ENCODE measurements around the gene ASB3. TPM values are rescaled to one million over a fixed set of nuclear protein-coding genes. Genes with fewer than 3 reads are reported as not detected.
"Not testable (repeated sequence)": the region's sequence is repeated elsewhere in the genome, so short reads cannot be mapped to it uniquely, and the experiment has no call there.

The ASB3 gene, protein sequence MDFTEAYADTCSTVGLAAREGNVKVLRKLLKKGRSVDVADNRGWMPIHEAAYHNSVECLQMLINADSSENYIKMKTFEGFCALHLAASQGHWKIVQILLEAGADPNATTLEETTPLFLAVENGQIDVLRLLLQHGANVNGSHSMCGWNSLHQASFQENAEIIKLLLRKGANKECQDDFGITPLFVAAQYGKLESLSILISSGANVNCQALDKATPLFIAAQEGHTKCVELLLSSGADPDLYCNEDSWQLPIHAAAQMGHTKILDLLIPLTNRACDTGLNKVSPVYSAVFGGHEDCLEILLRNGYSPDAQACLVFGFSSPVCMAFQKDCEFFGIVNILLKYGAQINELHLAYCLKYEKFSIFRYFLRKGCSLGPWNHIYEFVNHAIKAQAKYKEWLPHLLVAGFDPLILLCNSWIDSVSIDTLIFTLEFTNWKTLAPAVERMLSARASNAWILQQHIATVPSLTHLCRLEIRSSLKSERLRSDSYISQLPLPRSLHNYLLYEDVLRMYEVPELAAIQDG
- 10 to 100 TPM; 11.1 to 11.3 TPM for total RNA-seq
- long read RNA-seq, transcript ASB3-201 (10 exons, 2,214 nt), result major isoform, 5 of 9 reads
- long read RNA-seq, partial matches to known transcripts, result 1 of 9 reads
- long read RNA-seq, other reads (novel, unspliced or antisense), result 3 of 9 reads

DNA sequence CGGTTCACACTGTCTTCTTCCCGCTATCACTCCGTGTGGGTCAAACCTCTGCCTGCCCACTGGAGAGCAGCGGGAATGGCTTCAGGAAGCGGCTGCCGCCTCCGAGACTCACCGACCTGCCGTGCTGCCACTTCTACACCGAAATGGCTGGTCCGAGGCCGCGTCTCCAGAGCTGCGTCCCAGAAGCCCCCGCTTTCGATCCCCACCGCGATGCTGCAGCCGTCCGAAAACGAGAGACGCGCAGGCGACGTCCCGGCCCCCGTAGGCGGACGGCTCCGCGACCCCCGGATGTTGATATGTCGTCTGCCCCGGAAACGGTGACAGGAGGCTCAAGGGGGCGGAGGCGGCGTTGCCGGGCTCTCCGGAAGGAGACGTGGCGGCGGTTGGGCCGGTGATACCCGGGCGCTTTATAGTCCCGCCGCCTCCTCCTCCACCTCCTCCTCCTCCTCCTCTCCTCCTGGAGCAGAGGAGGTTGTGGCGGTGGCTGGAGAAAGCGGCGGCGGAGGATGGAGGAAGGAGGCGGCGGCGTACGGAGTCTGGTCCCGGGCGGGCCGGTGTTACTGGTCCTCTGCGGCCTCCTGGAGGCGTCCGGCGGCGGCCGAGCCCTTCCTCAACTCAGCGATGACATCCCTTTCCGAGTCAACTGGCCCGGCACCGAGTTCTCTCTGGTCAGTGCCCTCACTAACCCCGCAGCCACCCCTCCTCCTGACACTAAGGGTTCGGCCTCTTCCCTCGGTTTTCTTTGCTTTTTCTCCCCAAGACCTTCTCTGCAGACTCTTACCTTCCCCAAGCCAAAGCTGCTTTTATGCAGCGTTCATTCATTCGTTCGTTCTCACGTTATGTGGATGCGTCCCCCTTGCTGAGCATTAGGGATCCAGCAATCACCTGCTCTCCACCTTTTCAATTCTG is at the start of gene ASB3, which contains the start of gene ERLEC1:
TSS of gene ASB3 (minus strand) at position 249 of the 909 bp plus-strand sequence. CDS start 21,381 bp downstream, outside the sequence.
TSS of gene ERLEC1 (plus strand) at position 340 of the 909 bp plus-strand sequence. CDS start at position 507, 167 bp downstream.
- DNase-seq (peak; percentile 91 to 93), ATAC-seq (peak; percentile 96)
- intact Hi-C loops (cut with DNase I, micrococcal nuclease), result no loop called here

DNA sequence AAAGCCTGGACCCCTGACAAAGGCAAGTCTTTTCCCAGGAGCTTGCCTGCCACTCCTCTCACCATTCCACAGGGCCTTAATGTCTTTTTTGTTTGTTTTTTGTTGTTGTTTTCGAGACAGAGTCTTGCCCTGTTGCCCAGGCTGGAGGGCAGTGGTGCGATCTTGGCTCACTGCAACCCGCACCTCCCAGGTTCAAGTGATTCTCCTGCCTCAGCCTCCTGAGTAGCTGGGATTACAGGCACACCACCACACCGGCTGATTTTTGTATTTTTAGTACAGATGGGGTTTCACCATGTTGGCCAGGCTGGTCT is 43.2 kb upstream of the ASB3 start:
- intact Hi-C loops (cut with DNase I, micrococcal nuclease); ATAC-seq; DNase-seq: not testable (repeated sequence)

DNA sequence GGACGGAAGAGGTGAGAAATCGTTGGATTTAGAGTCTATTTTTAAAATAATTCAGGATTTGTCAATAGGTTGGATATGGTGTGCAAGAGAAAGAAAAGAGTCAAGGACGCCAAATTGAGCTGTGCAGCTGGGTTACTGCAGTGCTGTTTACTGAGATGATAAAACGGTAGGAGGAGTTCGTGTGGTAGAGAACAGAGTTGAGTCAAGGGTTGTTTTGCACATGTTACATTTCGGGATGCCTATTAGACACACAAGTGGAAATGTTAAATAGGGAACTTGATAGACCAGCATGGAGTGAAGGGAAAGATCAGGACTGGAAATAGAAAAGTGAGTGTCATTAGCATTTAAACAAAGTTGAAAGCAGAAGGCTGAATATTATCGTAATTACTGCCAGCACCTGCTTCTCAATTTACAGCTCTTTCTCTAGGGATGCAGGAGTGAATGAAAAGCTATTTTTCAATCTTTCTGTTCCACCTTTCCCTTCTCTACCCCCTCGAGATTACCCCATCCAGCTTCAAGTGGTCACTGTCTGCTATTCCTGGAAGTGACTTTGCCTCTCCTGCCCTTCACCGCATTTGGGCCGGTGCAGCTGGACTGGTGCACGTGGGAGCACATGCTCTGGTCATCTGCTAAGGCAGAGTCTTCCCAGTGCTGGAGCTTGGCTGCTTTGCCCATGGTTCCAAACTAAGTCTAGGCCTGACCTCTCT is 42.7 kb upstream of the ASB3 start:
- intact Hi-C loops (cut with DNase I, micrococcal nuclease), result no loop called here
- no peak for ATAC-seq
- no peak for DNase-seq

DNA sequence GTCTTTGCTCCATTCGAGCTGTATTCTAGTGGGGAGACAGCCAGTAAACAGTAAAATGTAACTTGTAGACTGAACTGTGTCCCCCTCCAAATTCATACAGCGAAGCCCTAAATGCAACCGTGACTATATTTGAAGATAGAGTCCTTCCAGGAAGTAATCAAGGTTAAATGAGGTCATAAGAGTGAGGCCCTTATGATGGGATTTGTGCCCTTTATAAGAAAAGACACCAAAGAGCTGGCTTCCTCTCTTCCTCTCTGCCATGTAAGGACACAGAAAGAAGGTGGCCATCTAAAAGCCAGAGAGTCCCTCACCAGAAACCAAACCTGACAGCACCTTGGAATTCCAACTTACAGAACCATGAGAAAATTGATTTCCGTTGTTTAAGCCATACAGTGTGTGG is 41.6 kb upstream of the ASB3 start:
- intact Hi-C loops (cut with DNase I, micrococcal nuclease), result no loop called here
- no peak for ATAC-seq

DNA sequence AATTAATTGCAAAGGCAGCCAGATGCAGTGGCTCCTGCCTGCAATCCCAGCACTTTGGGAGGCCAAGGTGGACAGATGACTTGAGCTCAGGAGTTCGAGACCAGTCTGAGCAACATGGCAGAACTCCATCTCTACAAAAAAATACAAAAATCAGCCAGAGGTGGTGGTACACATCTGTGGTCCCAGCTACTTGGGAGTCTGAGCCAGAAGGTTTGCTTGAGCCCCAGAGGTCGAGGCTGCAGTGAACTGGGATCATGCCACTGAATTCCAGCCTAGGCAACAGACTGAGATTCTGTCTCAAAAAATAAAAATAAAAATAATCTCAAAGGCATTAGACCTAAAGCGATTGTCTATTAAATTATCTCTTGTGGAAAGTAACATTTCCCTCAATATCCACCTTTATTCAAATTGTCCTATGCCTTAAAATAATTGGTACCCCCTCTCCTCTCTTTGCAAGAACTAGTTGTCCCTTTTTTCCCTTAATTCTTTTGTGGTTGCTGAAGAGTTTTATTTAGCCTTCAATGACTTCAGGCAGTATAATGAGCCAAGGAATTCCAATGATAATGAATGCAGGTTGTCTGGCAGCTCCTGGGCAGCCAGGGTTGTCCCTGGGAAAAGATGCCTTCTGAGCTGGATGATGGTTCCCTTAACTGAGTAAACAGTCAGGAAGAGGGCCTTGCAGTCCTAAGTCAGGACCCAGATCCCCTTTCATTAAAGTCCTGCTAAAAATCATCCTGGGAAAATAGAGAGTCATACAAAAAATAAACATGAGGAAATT is 40.8 kb upstream of the ASB3 start:
- ATAC-seq (no peak), DNase-seq (no peak)
- intact Hi-C loops (cut with DNase I, micrococcal nuclease), result no loop called here

More for the DNA sequence above, 41.6 kb upstream of the ASB3 start:
- no peak for DNase-seq

DNA sequence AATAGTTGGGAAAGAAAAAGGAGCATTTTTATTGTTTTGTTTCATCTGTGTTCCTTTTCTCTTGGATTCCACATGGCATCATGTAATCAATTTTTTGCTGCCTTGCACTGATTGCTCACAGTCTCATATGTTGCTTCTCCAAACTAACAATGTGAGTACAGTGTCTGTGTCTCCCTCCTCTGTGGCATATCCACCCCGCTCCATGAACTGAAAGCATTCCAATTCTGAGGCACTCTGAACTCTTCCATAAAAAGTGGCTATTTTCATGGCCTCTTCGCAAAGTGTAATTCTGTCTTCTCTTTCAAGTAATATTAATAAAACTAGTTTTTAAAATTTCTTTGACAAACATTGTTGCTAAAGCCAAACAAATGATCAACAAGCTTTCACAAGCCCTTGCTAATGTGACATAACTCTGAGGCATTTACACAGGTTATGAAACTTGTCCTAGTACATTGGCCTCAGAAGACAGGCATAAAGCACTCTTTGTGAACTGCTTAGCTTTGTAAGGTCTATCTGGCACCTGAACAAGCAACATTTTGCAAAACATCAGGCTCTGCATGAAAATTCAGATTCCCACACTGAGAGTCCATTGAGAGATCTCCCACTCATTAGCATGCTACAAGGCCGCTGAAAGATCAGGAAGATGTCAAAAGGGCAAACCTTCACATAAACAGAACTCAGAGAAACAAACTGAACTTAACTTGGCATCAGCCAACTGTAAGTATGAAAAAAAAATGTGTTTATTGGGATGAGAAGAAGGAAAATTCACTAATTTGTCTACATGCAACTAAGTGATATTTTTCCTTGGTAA is 40.0 kb upstream of the ASB3 start:
- intact Hi-C loops (cut with DNase I, micrococcal nuclease), result no loop called here
- ATAC-seq (no peak), DNase-seq (no peak)

DNA sequence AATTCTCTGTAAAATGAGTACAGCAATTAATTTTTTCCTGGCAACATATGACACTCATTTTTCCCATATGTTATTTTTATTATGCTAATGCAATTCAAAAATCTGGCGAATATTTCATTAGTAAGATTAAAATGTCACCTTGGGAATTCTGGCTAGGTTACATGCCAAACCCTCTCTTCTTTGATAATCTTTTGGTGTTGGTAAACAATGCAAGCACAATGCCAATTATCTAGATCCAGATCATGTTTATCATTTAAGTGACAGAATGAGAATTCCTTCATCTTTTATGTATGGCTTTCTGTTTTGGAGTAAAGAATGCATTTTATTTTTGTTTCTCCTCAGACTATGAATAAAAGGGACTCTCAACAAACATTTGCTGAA is 39.3 kb upstream of the ASB3 start:
- DNase-seq (no peak), ATAC-seq (no peak)
- intact Hi-C loops (cut with DNase I, micrococcal nuclease), result no loop called here

DNA sequence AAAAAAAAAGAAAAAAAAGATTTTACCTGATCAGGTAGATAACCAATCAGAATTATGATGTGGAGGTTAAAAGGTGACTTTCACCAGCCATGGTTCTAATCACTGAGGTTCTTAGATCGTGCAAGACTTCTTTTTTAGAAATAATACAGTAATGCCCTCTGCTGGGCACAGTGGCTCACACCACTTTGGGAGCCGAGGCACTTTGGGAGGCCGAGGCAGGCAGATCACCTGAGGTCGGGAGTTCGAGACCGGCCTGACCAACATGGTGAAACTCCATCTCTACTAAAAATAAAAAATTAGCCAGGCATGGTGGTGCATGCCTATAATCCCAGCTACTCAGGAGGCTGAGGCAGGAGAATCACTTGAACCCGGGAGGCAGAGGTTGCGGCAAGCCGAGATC is 36.9 kb upstream of the ASB3 start:
- ATAC-seq, result peak; percentile 37

DNA sequence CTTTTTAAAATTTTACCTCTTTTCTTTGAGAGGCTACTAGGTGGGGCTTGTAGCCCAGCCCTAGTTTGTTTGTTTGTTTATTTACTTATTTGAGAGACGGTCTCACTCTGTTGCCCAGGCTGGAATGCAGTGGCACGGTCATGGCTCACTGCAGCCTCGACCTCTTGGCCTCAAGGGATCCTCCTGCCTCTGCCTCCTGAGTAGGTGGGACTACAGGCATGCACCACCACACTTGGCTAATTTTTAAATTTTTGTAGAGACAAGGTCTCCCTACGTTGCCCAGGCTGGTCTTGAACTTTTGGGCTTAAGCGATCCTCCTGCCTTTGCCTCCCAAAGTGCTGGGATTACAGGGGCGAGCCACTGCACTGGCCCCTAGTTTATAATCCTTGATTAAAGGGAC is 35.1 kb upstream of the ASB3 start:
- intact Hi-C loops (cut with DNase I, micrococcal nuclease), result no loop called here
- no peak for ATAC-seq
- DNase-seq, result no peak

More for the DNA sequence above, 36.9 kb upstream of the ASB3 start:
- peak in 1 of 2 donors; percentile 21 for DNase-seq
- intact Hi-C loops (cut with DNase I, micrococcal nuclease), result not testable (repeated sequence)

DNA sequence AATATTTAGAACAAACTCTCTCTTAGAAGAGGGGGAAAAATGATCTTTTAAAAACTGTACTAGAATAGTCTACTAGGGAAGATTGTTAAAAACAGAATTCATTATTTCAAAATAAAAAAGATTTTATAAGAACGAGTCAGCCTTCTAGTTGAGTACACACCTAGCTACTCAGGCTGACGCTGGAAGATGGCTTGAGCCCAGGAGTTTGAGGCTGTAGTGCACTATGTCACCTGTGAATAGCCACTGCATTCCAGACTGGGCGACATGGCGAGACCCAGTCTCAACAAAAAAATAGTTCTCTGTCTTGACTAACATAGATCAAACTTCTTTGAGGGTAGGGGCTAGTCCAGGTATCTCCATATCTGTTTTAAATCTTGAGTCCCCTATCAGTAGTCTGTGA is 34.0 kb upstream of the ASB3 start:
- intact Hi-C loops (cut with DNase I, micrococcal nuclease), result no loop called here
- ATAC-seq (no peak), DNase-seq (no peak)

DNA sequence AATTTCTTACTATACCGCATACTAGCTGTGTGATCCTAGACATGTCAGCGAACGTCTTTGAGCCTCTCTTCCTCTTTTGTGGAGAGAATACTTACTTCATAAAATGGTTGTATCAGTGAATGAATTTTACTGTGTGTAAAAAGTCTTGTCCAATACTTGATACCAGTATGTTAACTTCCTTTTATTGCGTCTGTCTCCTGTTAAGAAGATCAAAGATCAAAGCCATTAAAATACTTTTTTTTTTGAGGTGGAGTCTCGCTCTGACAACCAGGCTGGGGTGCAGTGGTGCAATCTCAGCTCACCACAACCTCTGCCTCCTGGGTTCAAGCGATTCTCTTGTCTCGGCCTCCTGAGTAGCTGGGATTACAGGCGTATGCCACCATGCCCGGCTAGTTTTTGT is 33.3 kb upstream of the ASB3 start:
- peak; percentile 90 for ATAC-seq
- intact Hi-C loops (cut with DNase I, micrococcal nuclease), result no loop called here
- DNase-seq, result no peak

DNA sequence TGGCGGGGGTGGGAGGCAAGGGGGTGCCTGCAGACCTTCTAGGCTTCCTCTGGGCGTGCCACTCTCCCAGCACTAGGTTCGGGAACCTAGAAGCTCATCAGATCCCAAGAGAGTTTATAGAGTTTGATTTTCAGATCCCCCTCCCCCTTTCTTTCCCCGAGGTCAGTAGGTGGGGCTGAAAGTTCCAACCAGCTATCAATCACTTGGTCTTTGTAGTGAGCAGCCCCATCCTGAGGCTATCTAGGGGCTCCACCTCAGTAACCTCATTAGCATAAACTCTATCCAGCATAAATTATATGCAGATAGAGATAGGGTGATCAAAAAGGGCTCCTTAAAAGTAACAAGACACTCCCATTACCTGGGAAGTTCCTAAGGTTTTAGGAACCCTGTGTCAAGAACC is 32.9 kb upstream of the ASB3 start:
- intact Hi-C loops (cut with DNase I, micrococcal nuclease), result loop anchor here in 1 of 2 donors (10.0 kb wide), 1 partner anchor 65 kb away; no protein-coding TSS in a partner anchor
- DNase-seq, result no peak
- ATAC-seq, result peak; percentile 52

DNA sequence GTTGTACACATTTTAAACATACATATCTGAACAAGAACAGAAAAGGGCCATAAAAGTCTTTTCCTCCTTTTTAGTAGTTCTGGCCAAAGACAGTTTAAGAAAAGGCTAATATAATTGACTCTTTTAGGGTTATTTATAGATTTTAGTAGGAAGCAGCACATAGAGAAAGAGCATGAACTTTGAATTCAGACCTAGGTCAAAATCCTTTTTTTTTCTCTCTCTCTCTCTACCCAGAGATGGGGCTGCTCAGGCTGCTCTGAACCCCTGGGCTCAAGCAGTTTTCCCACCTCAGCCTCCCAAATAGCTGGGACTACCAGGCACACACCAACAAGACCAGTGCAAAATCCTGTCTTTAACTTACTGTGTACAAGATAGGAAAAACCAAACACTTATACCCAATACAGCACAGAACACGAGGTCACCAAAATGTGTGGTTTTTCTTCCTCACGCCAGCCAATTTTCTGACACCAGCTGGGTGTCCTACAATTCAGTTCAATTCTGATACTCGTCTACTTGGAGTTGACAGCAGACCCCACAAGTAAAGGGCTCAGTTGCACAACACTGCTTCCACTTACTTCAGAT is 32.2 kb upstream of the ASB3 start:
- no peak for DNase-seq
- intact Hi-C loops (cut with DNase I, micrococcal nuclease), result loop anchor here in 1 of 2 donors (10.0 kb wide), 1 partner anchor 66 kb away; no protein-coding TSS in a partner anchor
- no peak for ATAC-seq

DNA sequence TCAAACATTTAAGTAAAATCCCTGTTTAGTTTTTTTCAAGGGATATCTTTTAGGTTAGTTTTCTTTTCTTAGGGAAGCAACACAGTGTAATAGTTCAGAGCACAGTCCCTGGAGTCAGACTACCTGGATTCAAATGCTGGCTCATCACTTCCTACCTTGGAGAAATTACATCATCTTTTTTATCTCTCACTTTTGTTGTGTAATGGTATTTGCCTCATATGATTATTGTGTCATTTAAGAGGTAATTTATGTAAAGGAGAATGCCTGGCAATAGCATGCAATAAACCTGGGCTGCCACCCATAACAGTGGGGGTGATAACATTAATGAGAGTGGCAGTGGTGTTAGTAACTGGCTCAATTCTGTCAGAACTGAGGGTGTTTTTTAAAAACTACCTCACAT is 26.4 kb upstream of the ASB3 start:
- ATAC-seq (peak; percentile 97), DNase-seq (no peak)

DNA sequence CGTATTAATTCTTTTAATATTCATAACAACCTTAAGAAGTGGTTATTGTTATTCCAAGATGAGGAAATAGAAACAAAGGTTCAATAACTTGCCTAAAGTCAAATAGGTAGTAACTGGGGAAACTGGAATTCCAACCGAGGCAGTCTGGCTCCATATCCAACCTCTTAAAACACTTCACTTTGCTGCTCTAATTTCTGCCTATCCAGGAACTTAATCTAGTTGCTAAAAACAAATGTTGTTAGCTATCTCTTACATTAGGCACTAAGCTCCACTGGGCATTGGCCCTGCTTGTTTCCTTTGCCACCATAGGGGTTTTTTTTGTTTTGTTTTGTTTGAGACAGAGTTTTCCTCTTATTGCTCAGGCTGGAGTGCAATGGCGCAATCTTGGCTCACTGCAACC is 24.8 kb upstream of the ASB3 start:
- ATAC-seq (no peak), DNase-seq (no peak)
- intact Hi-C loops (cut with DNase I, micrococcal nuclease), result loop anchor here in 1 of 2 donors (10.0 kb wide), 1 partner anchor 73 kb away; no protein-coding TSS in a partner anchor

More for the DNA sequence above, 26.4 kb upstream of the ASB3 start:
- intact Hi-C loops (cut with DNase I, micrococcal nuclease), result loop anchor here in 1 of 2 donors (10.0 kb wide), 1 partner anchor 72 kb away; no protein-coding TSS in a partner anchor

DNA sequence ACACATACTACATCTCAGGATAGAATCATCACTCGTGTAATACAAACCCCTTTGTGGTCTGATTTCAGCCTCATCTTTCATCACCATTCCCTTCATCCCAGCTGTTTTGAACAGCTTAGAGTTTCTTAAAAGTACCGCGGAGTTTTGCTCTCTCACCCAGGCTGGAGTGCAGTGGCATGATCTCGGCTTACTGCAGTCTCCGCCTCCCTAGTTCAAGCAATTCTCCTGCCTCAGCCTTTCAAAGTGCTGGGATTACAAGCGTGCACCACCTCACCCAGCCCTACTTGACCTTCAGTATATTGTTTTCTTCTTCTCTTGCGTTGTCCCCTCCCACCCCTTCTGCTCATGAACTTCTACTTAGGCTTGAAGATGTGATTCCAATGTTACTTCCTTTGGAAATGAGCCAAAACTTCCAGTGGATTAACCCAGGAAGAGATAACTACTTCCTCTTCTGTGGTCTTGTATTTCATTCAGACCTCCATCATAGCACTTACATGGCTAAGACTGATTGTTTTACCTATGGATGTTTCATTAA is 15.9 kb upstream of the ASB3 start:
- ATAC-seq (peak; percentile 40), DNase-seq (no peak)
- intact Hi-C loops (cut with DNase I, micrococcal nuclease), result no loop called here

Measured in left colon (tissue), 2 donors.